NCI-H2227 (cell line): ENCODE results near the gene OSBPL8.
A peak's percentile ranks its signal among the peaks of the same experiment; 100 is the strongest.
"Not testable (repeated sequence)": the region's sequence is repeated elsewhere in the genome, so short reads cannot be mapped to it uniquely, and the experiment has no call there.

Source experiments
- DNase-seq: peaks from one replicate; lab custom pipeline; 2025; ENCODE audit not compliant: unreplicated experiment; lab: John Stamatoyannopoulos, UW

Gene OSBPL8

DNA sequence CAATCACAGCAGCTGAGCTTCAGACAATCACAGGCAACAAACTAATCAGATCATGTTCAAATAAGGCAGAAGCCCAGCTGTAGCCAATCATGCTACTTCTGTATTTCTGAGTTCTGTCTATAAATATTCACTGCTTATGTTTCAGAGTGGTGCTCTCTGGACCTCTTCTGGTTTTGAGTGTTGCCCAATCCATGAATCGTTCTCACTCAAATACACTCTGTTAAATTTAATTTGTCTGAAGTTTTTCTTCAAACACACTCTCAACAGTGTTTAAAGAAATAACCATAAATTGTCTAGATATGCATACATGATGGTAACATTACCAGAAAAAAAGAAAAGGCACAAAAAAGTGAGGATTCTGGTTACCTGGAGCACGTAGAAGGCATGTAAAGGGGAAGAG, 133.4 kb downstream of the OSBPL8 start:
- no peak for DNase-seq

DNA sequence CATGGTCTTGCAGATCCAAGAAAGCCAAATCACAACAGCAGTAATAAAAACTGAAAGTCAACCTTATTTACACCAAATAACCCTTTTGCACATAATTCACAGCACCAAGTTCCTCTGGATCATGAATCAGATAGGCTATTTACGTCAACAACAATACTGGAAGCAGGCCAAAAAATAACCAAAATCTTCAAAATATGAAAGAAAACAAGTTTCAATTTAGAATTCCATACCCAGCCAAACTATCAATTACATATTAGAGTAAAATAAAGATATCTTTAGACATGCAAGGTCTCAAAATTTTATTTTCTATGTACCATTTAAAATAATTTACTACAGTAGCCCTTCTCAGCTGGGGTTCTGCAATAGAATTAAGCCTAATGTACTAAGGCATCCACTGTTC, 134.6 kb downstream of the OSBPL8 start:
- no peak for DNase-seq

DNA sequence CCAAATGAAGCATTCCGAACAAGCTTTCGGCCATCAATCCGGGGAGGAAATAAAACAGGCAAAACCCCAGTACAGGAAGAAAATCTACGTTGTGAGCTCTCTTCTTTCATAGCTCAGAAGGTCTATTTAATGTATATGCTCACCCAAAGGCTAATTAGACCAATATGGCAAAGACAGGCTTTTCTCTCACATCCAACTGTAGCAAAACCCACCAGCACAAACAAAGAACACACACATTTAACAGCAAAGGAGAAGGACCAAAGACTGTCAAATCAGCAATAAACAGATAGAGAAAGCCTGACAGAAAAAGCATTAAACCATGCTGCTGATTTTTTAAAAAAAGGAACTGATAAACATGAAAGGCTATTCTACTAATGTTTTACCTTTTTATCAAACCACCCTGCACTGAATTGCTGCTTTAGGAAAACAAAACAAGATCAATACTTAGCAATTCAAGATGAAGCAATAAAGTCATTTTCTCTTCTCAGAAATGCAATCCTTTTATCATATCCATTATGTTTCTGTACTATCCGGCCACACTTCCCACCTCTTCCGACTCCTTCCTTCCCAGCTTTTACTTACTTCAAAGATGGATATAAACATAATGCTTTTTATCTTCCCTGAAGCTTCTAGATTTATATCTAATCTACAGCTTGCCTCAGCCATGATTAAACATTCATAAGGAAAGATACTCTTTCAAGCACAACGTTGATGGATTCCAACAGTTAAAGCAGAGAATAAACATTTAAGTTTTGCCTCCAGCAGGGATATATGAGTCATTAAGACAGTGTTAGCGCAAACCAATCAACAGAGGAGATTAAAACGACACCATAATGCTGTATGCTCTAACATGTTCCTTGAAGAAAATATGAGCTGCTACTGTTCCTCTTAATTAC, 136.8 kb downstream of the OSBPL8 start:
- DNase-seq = peak; percentile 36

- no peak for DNase-seq
Measured at GRCh38 chr12:76422154-76422542, 137.4 kb downstream of the OSBPL8 start.

GRCh38 chr12:76421046-76421445, 138.5 kb downstream of the OSBPL8 start:
- no peak for DNase-seq

DNA sequence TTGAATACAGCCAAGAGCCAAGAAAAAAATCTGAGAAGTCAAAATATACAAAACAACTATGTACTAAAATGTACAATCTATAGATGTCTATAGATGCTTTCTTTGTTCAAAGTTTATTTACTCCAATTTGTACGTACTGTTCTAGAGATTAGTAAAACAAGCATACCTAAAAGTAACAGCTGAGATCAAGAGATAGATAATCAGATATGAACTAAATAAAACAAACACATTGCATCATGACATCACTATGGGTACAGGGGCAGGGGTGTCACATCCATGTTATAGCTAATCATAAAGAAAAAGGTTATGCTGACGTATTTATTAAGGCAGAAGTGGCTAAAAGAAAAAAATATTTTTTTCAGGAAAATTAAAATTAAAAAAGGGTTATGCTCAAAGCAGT, 139.3 kb downstream of the OSBPL8 start:
- DNase-seq = no peak

DNA sequence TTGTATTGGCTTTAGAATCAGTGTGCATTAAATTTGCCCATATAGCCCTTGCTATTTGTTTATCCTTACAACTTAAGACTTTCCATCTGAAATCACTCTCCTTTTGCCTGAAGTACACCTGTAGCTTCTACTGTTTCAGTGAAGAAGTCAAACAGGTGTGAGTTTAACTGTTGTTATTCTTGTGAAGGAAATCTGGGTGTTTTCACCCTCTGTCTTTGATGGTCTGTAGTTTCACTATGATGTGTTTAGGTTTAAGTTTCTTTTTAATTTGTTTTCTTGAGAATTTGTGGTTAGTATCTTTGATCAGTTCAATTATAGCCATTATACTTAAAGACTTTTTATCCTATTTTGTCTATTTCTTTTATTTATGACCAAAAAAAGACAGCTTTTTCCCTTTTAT, 142.5 kb downstream of the OSBPL8 start:
- no peak for DNase-seq

GRCh38 chr12:76413121-76413520, 146.4 kb downstream of the OSBPL8 start:
- no peak for DNase-seq

DNA sequence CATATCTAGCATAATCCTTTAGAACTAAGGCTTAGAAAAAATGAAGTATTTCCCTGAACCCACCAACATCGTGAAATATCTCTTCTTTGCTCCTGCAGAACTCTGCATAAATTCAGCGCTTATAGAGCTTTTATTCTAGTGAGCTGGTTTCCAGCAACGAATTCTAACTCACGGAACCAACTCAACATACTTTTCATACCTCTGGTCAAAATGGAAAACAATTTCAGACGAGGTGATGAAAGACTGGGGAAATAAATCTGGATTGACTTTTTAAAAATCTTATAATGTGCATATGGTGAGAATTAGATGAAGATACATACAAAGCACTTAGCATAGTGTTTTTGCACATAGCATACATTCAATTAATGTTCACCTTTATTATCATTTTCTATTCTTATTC, 148.8 kb downstream of the OSBPL8 start:
- no peak for DNase-seq

- no peak for DNase-seq
Measured at GRCh38 chr12:76410371-76410770, 149.2 kb downstream of the OSBPL8 start.

GRCh38 chr12:76409074-76409473, 150.5 kb downstream of the OSBPL8 start:
- DNase-seq = no peak

DNA sequence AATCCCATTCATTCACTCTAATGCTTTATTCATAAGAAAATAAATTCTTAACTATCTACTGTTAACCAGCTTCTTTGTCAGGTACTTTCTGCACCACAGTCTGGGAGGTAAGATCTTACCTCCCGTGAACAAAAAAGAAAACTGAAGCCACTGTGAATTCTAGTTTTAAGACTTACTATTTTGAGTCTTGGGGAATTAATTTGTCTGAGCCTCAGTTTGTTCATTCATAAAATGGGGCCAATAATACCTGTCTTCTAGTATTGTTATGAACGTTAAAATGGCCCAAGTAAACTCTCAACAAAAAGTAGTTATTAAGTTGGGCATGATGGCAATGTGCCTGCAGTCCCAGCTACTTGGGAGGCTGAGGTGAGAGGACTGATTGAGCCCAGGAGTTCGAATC, 151.9 kb downstream of the OSBPL8 start:
- no peak for DNase-seq

GRCh38 chr12:76402259-76402658, 157.3 kb downstream of the OSBPL8 start:
- DNase-seq = no peak

GRCh38 chr12:76400136-76400535, 159.4 kb downstream of the OSBPL8 start:
- no peak for DNase-seq

- DNase-seq = no peak
Measured at GRCh38 chr12:76399040-76399439, 160.5 kb downstream of the OSBPL8 start.

DNA sequence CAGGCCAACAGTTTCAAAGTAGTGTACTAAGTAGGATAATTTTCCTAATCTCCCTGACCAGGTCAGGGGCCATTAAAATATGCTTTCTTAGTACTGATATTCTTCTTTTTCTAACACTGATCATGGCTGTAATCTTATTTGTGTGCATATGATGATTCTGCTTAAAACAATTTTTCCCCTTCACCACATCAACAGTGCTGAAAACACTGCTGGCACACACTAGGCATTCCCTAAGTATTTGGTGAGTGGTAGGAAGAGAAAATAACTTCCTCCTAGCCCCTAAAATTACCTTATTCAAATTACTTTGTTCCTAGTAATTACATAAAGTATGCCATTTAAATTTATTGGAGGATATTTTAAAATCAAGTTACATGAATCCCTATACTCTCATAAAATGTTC, 161.5 kb downstream of the OSBPL8 start:
- no peak for DNase-seq

DNA sequence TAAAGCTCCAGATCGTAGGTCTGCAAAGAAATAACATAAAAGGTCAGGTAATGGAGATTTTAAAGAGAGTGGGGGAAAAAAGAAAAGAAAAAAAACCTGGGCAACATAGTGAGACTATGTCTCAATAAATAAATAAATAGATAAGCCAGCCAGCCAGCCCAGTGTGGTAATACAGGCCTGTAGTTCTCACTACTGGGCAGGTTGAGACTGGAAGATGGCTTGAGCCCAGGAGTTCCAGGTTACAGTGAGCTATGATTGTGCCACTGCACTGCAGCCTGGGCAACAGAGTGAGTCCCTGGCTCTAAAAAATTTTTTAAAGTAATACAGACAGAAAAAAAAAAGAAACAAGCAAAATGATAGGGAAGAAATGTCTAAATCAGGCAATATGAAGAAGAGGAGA, 168.1 kb downstream of the OSBPL8 start:
- DNase-seq = no peak

DNA sequence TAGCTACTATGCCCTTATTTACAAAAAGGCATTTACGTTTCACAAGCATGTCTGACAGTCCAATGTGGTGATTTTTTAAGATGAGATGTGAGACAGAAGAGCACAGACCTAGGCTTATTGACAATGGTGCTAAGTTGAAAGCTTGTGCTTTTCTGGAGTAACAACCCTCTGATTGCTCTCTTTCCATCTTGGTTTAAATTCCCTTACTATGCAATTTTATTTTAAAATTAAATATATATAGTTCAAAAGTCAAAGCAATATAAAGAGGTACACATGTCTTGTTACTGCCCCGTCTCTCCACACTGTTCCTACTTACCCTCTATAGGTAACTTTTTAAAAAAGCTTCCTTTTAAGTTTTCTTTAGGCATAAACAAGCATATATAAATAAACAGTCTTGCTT, 172.0 kb downstream of the OSBPL8 start:
- no peak for DNase-seq

DNA sequence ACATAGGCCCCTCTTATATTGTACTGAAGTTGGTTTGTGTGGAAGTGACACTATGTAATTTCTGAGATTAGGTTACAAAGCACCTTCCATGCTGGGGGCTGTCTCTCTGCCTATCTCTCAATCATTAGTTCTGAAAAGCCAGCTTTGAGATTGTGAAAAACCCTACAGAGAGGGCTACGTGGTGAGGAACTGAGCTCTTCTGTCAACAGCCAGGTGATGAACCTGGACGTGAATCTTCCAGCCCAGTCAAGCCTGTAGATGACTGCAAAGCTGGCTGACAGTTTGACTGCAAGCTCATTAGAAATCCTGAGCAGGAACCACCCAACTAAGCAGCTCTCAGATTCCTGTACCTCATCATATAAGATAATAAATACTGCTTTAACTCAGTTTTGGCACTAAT, 175.0 kb downstream of the OSBPL8 start:
- no peak for DNase-seq

GRCh38 chr12:76383988-76384387, 175.6 kb downstream of the OSBPL8 start:
- DNase-seq = no peak

- no peak for DNase-seq
Measured at GRCh38 chr12:76379261-76379660, 180.3 kb downstream of the OSBPL8 start.

DNA sequence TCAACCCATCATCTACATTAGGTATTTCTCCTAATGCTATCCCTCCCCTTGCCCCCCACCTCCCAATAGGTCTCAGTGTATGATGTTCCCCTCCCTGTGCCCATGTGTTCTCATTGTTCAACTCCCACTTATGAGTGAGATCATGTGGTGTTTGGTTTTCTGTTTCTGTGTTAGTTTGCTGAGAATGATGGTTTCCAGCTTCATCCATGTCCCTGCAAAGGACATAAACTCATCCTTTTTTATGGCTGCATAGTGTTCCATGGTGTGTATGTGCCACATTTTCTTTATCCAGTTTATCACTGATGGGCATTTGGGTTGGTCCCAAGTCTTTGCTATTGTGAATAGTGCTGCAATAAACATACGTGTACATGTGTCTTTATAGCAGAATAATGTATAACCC, 182.7 kb downstream of the OSBPL8 start:
- not testable (repeated sequence) for DNase-seq

GRCh38 chr12:76375939-76376338, 183.6 kb downstream of the OSBPL8 start:
- no peak for DNase-seq
